HG03439 (cell line): ENCODE results near the gene LSMEM2.

Experiments
- ATAC-seq: cut with Tn5 transposase; IDR thresholded peaks from one replicate; pipeline ENCODE4 v1.9.1; 2021; ENCODE audit warnings: mild to moderate bottlenecking, moderate library complexity; ENCODE audit not compliant: unreplicated experiment

LSMEM2 gene

DNA sequence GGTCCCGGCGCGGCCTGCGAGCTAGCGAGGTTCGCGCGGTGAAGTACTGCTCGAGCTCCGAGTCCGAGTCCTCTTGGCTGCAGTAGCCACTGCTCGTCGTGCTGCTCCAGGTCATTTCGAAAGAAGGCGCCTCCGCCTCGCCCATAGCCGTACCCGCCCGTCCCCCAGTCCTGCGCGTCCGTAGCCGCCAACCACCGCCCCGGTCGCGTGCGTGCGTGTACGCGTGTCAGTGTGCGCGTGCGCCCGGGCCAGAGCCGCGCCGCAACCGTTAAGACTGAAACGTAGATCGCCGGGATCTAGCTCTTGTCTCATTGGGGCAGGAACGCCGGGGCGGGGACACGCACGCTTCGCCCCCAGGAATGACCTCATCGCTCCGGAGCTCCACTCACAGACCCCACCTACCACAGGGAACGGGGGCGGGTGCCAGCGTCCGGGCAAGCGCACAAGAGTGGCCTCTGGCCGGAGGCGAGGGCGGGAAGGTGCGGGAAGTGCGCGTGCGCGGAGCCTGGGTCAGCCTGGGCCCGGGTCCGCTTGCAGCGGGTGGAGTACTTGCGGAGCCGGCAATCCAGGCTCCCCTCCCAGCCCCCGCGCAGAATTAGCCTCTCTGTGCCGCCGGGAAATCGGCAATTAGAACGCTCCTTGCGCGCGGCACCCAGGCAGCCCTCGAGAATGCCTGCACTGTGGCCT lies 58.4 kb downstream of the LSMEM2 start:
- peak; percentile 76 for ATAC-seq
